ENCODE data around the gene DGCR2.
"Not testable (repeated sequence)": the region's sequence is repeated elsewhere in the genome, so short reads cannot be mapped to it uniquely, and the experiment has no call there.

DGCR2 gene

GRCh38 chr22:19081351-19081750, 40.9 kb downstream of the DGCR2 start:
- no peak for DNase-seq (ENCODE audit: low read depth)

- DNase-seq (ENCODE audit: low read depth), result no peak
Measured at GRCh38 chr22:19080853-19081252, 41.4 kb downstream of the DGCR2 start.

- no peak for DNase-seq (ENCODE audit: low read depth)
Measured at GRCh38 chr22:19079691-19080090, 42.5 kb downstream of the DGCR2 start.

- DNase-seq (ENCODE audit: low read depth), result no peak
Measured at GRCh38 chr22:19075404-19075803, 46.8 kb downstream of the DGCR2 start.

GRCh38 chr22:19072853-19073252, 49.4 kb downstream of the DGCR2 start:
- not testable (repeated sequence) for DNase-seq (ENCODE audit: low read depth)

- DNase-seq (ENCODE audit: low read depth), result no peak
Measured at GRCh38 chr22:19070397-19071169, 51.6 kb downstream of the DGCR2 start.

- DNase-seq (ENCODE audit: low read depth), result no peak
Measured at GRCh38 chr22:19069451-19069850, 52.8 kb downstream of the DGCR2 start.

GRCh38 chr22:19068784-19069271, 53.4 kb downstream of the DGCR2 start:
- DNase-seq (ENCODE audit: low read depth), result no peak

- no peak for DNase-seq (ENCODE audit: low read depth)
Measured at GRCh38 chr22:19067696-19068348, 54.4 kb downstream of the DGCR2 start.

- no peak for DNase-seq (ENCODE audit: low read depth)
Measured at GRCh38 chr22:19066531-19067271, 55.5 kb downstream of the DGCR2 start.

- no peak for DNase-seq (ENCODE audit: low read depth)
Measured at GRCh38 chr22:19065929-19066328, 56.3 kb downstream of the DGCR2 start.

- no peak for DNase-seq (ENCODE audit: low read depth)
Measured at GRCh38 chr22:19065298-19065859, 56.8 kb downstream of the DGCR2 start.

GRCh38 chr22:19064354-19065054, 57.7 kb downstream of the DGCR2 start:
- no peak for DNase-seq (ENCODE audit: low read depth)

- DNase-seq (ENCODE audit: low read depth), result no peak
Measured at GRCh38 chr22:19063581-19064353, 58.4 kb downstream of the DGCR2 start.

GRCh38 chr22:19062943-19063308, 59.3 kb downstream of the DGCR2 start:
- no peak for DNase-seq (ENCODE audit: low read depth)

- no peak for DNase-seq (ENCODE audit: low read depth)
Measured at GRCh38 chr22:19062139-19062942, 59.9 kb downstream of the DGCR2 start.

- DNase-seq (ENCODE audit: low read depth), result no peak
Measured at GRCh38 chr22:19061471-19062138, 60.6 kb downstream of the DGCR2 start.

- DNase-seq (ENCODE audit: low read depth), result no peak
Measured at GRCh38 chr22:19060356-19061009, 61.7 kb downstream of the DGCR2 start.

Measured in stimulated activated CD8-positive, alpha-beta memory T cell treated with anti-CD3 and anti-CD28 coated beads, Interleukin-7, amount 100 ng/mL, for 24 hours (primary cell).